DND-41 (cell line): ENCODE measurements around the gene INPP5E.
A peak's percentile ranks its signal among the peaks of the same experiment; 100 is the strongest.

Source experiments
- ATAC-seq: fragments of 200-7000 bp; cut with Tn5 transposase; 3 replicates; pipeline ENCODE4 v1.9.1; 2021; ENCODE audit warnings: low read depth; ENCODE audit not compliant: insufficient read depth
- DNase-seq: peaks from one replicate; pipeline ENCODE4 v3.0.0-alpha.2; 2020
- H2AFZ ChIP-seq: 2 replicates; pipeline ENCODE4 v1.6.0; 2012; ENCODE audit warnings: low read depth, low read length
- H3K27ac ChIP-seq: 2 replicates; pipeline ENCODE4 v1.5.1; 2012; ENCODE audit warnings: low read length, inconsistent platforms
- H3K27me3 ChIP-seq: fragments of 200-600 bp; sonication (generic); 2 replicates; pipeline ENCODE4 v1.6.0; 2012; ENCODE audit warnings: low read length, mild to moderate bottlenecking, inconsistent platforms; ENCODE audit not compliant: insufficient read depth, poor library complexity
- H3K36me3 ChIP-seq: 2 replicates; pipeline ENCODE4 v1.5.1; 2012; ENCODE audit warnings: low read length, inconsistent platforms; ENCODE audit not compliant: insufficient read depth
- H3K4me1 ChIP-seq: 2 replicates; pipeline ENCODE4 v1.5.1; 2012; ENCODE audit warnings: mild to moderate bottlenecking, low read length; ENCODE audit not compliant: insufficient read depth
- H3K4me2 ChIP-seq: 2 replicates; pipeline ENCODE4 v1.6.0; 2012; ENCODE audit warnings: mild to moderate bottlenecking, moderate library complexity, low read length, inconsistent platforms; ENCODE audit not compliant: insufficient read depth
- H3K4me3 ChIP-seq, 2 experiments: fragments of 200-600 bp in 1 of 2; shearing (Covaris generic) in 1 of 2; 2 replicates each; pipeline ENCODE4 v1.5.1; 2012 to 2016; ENCODE audit warnings: inconsistent platforms in 2 of 2, low read length in 2 of 2, mild to moderate bottlenecking in 2 of 2, low read depth in 1 of 2, moderate library complexity in 1 of 2
- H3K79me2 ChIP-seq: 2 replicates; pipeline ENCODE4 v1.6.0; 2012; ENCODE audit warnings: low read length, inconsistent platforms; ENCODE audit not compliant: insufficient read depth
- H3K9ac ChIP-seq: 2 replicates; pipeline ENCODE4 v1.6.0; 2012; ENCODE audit warnings: low read depth, mild to moderate bottlenecking, inconsistent platforms, low read length, moderate library complexity
- H3K9me3 ChIP-seq: 2 replicates; pipeline ENCODE4 v1.5.1; 2012; ENCODE audit warnings: low read length, moderate library complexity, mild to moderate bottlenecking, inconsistent platforms; ENCODE audit not compliant: insufficient read depth, severe bottlenecking
- H4K20me1 ChIP-seq: 2 replicates; pipeline ENCODE4 v1.6.0; 2012; ENCODE audit warnings: low read length; ENCODE audit not compliant: insufficient read depth
- CTCF ChIP-seq: IDR thresholded peaks from 2 replicates; pipeline ENCODE4 v1.5.1; 2012; ENCODE audit warnings: borderline replicate concordance, low read length, moderate library complexity, mild to moderate bottlenecking; ENCODE audit not compliant: poor library complexity, severe bottlenecking; ENCODE audit errors: extremely low read depth
- EZH2 ChIP-seq: IDR thresholded peaks from 3 replicates; pipeline ENCODE4 v1.6.1; 2012; ENCODE audit warnings: borderline replicate concordance, low read depth, mild to moderate bottlenecking, moderate library complexity, low read length, inconsistent platforms; ENCODE audit not compliant: severe bottlenecking

Gene INPP5E, protein sequence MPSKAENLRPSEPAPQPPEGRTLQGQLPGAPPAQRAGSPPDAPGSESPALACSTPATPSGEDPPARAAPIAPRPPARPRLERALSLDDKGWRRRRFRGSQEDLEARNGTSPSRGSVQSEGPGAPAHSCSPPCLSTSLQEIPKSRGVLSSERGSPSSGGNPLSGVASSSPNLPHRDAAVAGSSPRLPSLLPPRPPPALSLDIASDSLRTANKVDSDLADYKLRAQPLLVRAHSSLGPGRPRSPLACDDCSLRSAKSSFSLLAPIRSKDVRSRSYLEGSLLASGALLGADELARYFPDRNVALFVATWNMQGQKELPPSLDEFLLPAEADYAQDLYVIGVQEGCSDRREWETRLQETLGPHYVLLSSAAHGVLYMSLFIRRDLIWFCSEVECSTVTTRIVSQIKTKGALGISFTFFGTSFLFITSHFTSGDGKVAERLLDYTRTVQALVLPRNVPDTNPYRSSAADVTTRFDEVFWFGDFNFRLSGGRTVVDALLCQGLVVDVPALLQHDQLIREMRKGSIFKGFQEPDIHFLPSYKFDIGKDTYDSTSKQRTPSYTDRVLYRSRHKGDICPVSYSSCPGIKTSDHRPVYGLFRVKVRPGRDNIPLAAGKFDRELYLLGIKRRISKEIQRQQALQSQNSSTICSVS

DNA sequence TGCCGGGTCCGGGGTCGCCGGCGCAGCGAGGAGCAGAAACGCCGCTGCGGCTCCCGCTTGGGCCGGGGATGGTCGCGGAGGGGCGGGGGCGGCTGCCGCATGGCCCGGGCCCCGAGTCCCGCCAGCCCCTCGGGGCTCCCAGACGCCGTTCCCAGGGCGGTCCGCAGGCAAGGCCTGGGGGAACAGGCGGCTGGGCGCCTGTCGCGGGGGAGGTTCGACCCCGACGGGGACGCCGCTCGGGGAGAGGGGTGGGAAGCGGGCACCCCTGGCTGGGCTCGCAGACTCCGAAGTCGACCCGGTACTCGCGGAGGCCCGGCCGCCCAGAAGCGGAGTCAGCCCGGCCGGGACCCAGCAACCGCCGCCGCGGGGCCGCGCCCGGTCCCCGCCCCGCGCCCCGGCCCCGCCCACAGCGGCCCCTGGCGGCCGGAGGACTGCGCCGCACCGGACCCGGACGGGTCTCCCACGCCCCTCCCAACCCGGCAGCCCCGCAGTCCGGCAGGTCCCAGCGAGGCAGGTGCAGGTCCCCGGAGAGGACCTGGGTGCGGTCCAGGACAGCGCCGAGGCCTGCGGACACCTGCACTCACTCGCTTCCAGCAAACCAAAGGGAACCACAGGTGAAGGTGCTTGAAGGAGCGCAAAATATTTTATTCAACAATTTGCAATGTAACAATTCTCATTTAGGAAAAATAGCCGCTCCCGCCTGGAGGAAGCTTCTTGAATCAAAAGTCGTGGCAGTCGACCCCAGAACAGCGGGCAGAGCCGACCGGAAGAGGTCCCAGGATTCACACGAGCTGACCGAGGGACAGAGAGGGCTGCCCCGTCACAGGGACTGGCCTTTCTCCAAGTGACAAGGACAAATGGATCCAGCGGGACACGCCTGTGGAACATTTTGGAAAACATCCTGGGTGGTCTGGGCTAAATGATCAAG lies at the start of gene INPP5E:
INPP5E (minus strand) TSS at position 365 of the 928 bp plus-strand sequence. CDS start 426 bp downstream, outside the sequence.
- peak within 1 kb of the TSS; percentile 72 for H3K27ac ChIP-seq
- H3K27me3 ChIP-seq = no peaks in the 10 kb centered on the region
- peak within 1 kb of the TSS; percentile 86 for H2AFZ ChIP-seq
- H3K4me3 ChIP-seq = peak within 1 kb of the TSS; percentile 79 to 85
- H3K4me2 ChIP-seq = peak within 1 kb of the TSS; percentile 86
- H3K9me3 ChIP-seq = no peaks in the 10 kb centered on the region
- peaks cover 48% of the 10 kb centered on the region for H3K79me2 ChIP-seq
- H3K4me1 ChIP-seq = peaks cover 36% of the 10 kb centered on the region
- DNase-seq = peak; percentile 75
- ATAC-seq = peak; percentile 84
- H3K9ac ChIP-seq = peak within 1 kb of the TSS; percentile 90
- TF ChIP-seq CTCF (peak; percentile 67), EZH2 (no peak)
- peaks cover 53% of the 10 kb centered on the region for H4K20me1 ChIP-seq
- peaks cover 55% of the 10 kb centered on the region for H3K36me3 ChIP-seq

GRCh38 chr9:136488247-136489214 lies 48.9 kb upstream of the INPP5E start:
- DNase-seq (peak; percentile 56), ATAC-seq (no peak)
- Histone ChIP-seq H3K4me2 (no peak overlapping the region), H3K27ac (no peak overlapping the region), H3K36me3 (no peaks in the 10 kb centered on the region), H3K79me2 (0 out of 2 replicates have a peak, but pooled peaks cover 4% of the 10 kb centered on the region), H2AFZ (no peak overlapping the region), H3K4me1 (peaks cover 20% of the 10 kb centered on the region), H4K20me1 (peaks cover 19% of the 10 kb centered on the region), H3K9ac (no peak overlapping the region), H3K4me3 (no peak overlapping the region), H3K9me3 (no peaks in the 10 kb centered on the region), H3K27me3 (no peaks in the 10 kb centered on the region)
- TF ChIP-seq CTCF = peak; percentile 86
- no peak for TF ChIP-seq EZH2

GRCh38 chr9:136487672-136488071 lies 48.0 kb upstream of the INPP5E start:
- Histone ChIP-seq H4K20me1 (peaks cover 19% of the 10 kb centered on the region), H3K9ac (no peak overlapping the region), H3K27ac (no peak overlapping the region), H3K4me1 (peaks cover 22% of the 10 kb centered on the region), H3K4me2 (no peak overlapping the region), H3K4me3 (no peak overlapping the region), H3K79me2 (peaks cover 5% of the 10 kb centered on the region), H3K9me3 (no peaks in the 10 kb centered on the region), H3K36me3 (no peaks in the 10 kb centered on the region; the same call in 1 of the 2 replicates), H2AFZ (no peak overlapping the region), H3K27me3 (no peaks in the 10 kb centered on the region)
- ATAC-seq (no peak), DNase-seq (no peak)
- TF ChIP-seq CTCF (no peak), EZH2 (no peak)
